ENCODE results near the gene IHH.

The IHH gene

DNA sequence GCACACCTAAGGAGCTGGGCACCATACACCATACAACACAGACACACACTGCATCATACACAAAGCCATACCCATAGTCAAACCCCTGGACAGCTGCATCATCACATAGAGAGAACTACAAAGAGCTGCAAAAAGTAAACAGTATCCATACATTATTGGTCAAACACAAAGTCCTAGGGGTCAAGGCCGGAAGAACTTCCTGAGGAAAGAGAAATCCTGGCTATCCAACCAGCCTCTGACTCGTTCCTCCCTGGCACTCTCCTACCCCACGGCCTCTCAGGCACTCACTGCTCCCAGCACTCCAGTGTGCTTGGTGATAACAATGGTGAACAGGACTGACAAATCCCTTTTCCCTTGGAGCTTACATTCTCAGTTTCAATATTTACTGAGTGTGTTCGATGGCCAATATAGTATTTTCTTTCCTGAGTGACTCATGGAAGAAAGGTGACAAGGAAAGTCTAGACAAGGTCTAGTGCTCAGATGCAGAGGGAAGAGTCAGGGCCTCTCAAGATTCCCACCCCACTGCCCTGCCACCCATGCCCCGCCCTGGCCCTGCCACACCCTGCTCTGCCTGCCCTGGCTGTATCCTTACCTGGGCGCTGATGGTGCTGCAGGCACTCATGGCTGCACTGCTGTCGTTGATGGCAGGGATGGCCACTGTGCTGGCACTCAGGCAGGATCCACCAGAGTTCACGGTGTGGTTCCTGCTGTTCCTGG lies 22.8 kb downstream of the IHH start:
- DNase-seq = no peak

DNA sequence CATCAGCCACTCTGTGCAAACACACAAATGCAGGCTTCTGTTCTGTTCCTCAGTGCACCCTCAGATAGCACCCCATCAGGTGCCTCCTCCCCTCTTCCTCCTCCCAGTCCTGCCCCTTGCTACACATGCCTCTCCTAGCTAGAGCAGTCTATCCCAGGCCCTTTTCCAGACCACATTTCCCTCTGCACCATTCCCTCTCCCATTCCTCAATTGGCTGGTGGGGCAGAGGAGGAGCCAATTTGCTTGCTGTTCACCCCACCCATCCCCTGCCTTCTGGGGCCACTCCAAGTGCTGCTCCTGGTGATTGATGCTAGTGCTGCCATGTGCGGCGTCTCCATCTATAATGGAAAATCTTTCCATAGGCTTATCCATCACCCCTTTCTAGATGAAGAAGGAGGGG lies 24.8 kb downstream of the IHH start:
- no peak for DNase-seq

DNA sequence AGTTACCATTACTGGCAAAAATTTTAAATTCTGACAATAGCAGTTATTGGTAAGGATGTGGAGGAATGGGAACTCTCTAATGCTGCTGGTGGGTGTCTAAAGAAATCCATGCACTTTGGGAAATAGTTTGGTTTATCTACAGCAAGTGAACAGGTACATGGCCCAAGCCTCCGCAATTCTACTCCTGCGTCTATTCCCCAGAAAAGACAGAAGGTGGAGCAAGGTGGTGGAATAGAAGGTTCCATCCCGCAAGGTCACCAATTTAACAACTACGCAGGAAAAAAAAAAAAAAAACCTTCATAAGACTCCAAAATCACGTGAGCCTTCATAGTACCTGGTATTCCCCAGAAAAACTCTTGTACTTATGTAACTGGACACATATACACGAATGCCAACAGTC lies 25.9 kb downstream of the IHH start:
- no peak for DNase-seq

DNA sequence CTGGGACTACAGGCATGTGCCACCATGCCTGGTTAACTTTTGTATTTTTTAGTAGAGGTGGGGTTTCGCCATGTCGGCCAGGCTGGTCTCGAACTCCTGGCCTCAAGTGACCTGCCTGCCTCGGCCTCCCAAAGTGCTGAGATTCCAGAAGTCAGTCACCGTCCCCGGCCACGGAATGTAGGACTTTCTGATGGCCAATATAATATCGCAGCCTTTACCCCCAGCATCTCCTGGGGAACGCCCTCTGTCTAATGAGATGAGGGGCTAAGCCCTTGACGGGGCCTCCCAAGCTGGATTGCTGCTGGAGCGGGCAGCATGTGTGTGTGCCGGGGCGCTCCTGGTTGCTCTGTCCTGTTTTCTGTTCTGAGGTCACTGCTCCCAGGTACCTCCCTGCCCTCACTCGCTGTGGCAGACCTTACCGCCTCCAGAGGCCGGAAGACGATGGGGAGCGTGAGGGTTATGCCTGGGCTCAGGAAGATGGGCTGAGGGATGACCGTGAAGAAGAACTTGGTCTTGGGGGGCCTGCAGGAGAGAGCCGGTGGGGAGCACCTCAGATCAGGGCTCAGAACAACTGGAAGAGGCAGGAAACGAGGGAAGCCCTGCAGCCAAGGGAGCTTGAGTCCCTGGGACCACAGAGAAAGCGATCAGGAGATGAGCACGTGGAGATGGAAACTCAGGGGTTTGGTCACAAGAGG lies 28.5 kb downstream of the IHH start:
- DNase-seq = no peak

DNA sequence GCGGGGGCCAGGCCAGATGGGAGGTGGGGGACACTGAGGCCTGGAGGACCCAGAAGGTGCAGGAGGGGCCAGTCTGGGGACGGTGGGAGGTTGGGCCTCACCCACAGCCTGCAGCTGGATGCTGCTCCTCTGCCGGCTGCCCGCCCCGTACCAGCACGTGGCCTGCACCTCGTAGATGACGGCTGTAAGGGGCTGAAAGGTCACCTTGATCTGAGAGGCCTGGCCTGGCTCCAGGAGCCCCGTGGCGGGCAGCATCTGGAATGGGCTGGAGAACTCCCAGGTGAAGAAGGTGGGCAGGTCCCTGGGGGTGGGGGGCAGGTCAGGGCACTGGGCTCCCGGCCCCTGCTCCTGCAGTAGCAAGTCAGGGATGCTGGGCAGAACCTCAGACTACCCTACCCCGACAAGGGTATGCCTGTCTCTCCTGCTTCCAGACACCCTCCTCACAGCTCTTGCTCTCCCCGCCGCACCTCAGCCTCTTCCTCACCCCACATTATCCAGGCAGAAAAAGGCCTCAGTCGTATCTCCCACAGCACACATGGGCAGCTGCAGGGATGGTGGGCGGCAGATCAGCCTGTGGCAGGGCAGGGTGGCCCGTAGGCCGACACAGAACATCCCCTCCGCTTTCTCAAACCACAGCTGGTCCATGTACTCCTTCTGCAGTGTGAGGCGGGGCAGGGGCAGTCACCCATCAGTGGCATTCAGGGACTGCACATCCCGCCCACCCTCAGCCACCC lies 29.5 kb downstream of the IHH start:
- no peak for DNase-seq

DNA sequence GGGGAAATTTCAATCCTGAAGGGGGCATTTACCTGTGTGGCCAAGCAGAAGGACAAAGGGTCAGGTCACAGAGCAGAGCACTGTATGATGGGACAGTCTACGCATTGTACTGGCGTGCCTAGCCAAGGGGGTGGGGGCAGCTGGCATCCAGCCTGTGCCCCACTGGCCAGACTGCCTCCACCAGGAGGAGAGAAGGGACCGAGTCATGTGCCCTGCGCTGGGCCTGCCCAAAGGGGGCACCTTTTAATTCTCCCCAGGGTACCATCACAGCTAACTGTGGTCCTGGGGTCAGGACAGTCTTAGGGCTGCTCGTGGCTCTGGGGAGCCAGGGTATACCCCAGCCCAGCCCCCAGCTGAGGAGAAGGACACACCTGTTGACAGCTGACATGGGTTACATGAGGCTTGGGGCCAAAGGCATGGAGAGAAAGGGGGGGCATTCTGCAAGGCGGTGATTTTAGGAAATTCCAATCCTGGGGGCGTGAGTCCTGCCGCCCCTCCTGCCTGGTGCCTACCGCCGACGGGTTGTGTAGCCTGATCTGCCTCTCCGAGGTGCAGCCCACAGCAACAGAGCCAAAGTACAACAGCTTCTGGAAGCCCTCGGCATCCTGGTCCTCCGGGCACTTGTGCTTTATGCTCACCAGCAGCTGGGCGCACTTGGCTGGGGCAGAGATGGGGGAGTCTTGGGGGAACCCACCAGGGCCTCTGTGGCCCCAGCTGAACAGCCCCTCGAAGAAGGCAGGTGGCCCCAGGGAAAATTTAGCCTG lies 30.4 kb downstream of the IHH start:
- no peak for DNase-seq

DNA sequence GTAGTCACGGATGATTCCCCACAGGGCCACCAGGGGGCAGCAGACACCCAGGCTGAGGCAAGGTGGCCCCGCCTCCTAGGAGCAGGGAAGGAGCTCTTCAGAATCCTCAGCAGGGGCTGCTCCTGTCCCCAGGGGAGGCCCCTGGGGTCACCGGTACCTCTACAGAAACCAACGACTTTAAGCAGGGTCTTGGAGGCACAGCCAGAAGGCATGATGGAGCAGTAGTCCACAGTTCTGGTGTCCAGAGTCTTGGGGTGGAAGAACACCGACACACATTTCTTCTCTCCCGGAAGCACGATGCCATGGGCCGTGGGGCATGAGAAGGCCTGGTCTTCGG lies 30.9 kb downstream of the IHH start:
- DNase-seq = peak; percentile 78

DNA sequence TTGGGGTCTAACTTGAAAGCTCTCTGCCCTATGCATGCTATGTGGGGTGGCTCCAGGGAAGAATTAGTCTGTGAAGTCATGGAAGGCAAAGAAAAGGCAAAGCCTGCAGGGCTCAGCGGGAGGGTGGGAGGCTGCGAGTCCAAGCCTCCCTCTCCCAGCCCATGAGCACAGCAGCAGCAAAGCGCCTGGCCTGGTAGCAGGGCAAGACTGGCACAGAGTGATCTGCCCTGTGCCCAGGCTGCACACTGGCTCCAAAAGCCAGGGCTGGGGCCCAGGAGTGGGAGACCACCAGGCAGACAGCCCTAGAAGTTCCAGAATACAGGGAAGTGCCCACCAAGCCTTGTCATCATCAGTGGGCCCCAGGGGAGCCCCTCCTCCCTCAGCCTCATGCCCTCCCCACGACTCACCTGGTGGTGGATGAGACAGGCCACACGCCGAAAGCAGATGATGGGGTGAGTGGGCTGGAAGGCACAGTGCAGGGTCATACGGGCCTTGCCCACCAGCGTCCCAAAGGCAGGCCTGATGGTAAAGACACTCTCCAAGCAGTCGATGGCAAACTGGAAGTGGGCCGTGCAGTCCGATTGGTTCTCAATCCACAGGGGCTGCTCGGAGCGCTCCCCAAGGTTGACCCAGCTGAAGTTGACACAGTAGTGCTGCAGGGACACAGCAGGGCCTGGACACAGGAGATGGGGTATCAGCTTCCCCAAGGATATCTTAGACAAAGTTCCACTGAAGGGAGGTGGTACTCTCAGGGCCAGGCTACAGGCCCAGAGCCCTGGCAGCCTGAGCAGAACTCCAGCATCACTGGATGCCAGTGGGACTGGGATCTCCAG lies 31.5 kb downstream of the IHH start:
- DNase-seq = no peak

DNA sequence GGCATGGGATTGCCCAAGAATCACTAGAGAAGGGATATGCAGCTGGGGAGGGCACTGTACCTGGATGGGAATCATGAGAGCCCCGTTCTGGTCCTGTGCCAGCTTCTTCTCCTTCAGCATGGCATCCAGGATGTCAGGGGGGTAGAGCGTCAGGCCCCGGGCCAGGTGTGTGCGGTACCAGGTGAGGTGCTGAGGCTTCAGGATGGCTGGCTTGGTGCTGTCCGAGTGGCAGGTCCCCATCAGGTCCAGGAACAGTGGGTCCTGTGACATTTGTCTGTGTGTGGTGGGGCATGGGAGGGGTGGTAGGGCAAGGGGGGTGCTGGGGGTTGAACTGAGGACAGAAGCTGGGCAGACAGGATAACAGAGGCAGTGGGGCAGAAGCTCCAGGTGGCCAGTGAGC lies 32.6 kb downstream of the IHH start:
- DNase-seq = no peak

DNA sequence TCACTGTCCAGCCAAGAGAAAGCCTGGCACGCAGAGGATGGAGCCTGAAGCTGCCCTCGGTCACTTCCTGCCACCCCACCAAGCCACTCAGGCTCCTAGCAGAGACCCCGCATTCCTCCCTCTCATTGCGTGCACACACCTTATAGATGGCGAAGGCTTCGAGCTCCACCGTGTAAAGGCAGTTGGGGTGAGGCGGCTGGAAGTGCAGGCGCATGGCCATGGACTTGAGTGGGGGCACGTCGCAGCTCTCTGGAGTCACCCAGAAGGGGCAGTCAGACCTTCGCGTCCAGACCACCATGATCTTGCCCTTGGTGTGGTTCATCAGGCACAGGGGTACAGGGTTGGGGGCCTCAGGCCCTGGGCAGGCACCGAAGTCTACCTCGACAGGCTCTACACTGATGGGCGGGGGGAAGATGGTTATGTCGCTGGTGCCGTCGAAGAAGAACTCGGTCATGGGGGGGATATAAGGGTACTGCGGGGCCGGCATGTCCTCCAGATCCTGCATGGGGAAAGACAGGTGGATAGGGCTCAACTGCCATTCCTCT lies 33.1 kb downstream of the IHH start:
- DNase-seq = no peak

DNA sequence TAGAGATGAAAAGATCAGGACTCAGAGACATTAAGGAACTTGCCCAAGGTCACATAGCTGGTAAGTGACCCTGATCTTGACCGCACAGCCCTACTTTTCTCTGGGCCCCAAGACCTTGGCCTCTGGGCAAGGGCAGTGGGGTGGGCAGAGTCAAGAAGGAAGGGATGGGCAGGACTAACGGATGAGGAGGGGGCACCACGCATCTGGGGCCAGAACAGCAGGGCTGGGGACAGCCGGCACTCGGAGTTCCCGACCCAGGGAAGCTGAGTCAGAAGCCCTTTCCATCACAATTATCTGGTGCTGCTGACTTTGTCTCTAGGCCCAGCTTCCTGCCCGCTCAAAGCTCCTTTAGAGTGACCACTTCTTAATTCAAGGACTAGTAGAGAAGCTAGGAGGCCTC lies 33.8 kb downstream of the IHH start:
- DNase-seq = no peak

DNA sequence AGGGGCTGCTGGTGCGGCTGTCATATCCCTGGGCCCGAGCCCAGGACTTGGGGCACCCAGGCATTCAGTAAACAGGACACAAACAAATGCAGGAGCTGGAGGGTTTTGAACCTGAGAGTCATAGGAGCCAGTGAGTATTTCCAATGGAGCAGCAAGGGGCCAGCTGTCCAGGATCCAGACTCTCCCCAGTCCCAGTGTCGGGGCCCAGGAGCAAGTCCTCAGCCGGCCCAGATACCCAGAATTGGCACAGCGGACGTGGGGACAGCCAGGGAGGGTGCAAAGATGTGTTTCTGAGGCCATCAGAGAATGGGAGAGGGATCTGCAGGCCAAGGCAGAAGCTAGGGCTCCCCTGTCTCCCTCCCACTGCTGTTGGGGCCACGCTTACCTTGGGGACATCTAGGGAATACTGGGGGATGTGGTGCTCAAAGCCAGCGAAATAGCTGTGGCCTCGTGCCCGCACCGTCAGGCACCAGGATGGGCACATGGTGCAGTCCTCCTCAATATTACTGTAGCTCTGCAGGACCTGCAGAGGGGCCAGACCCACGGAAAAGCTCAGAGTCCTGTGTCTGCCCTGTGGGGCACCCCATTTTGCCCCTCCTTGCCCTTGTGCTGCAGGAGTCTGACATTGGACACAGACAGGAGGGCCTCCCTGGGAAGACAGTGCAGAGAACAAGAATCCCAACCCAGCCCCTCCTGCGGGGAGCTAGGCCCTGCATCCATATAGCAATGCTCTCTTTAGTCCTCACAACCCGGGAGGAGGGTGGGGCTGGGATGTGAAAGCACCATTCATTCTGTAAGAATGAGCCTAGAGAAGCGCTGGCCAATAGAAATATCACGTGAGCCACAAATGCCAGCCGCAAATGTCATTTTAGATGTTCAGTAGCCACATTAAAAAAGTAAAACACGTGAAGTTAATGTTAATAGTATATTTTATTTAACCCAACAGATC lies 34.8 kb downstream of the IHH start:
- no peak for DNase-seq

DNA sequence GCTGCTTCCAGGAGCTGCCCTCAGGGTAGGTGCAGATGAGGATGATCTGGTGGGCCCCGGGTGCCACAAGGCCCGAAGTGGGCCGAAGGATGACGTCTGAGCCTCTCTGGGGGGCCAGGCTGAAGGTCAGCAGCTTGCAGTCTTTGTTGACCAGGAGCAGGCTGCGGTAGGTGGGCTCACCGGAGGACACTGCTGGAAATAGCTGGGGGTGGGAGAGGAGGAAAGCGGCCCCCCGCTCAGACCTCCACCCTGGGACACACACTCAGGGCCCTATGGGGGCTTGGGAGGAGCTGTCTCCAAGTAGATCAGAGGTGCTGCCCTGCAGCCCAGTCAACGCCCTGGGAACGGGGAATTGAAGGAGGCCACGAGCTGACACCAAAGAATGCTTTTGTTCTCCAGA lies 36.7 kb downstream of the IHH start:
- no peak for DNase-seq

DNA sequence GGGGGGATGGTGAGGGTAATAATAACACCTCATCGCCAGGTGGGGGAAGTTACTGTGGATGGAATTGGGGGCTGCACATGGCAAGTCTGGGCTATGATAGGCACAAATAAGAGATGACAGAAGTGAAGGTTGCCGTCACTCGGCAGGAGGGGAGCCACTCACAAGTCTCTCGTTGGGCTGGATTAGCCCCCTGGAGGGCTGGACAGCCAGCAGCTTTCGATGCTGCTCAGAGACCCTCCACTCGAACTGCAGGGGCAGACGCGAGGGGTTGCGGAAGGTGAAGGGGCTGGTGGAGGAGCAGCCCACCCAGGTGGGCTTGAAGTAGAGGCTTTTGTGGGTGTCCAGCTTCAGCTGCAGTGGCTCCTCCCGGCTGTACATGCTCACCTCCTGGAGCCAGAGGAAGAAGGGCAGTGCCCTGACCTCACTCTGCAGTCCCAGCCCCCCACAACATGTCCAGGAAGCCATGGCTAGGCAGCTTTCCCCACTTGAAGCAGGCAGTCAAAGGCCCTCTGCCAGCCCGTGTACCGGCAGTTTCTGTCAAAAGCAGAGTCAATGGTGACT lies 37.6 kb downstream of the IHH start:
- DNase-seq = no peak

DNA sequence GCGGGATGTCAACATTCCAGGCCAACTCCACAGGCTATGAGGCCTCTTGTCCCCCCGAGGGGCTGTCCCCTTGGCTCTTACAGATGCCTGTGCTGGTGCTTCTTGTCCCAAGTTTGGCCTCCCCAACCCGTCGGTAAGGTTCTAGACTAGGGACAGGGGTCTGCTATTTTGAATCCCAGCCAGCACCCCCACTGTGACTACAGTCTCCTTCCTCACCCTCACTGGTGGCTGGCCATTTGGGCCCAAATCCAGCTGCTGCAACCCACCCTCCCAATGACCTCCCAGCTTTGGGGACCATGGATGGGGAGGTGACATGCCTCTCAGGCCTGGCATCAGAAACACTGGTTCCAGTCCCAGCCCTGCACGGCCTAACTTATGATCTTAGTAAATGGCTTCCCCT lies 38.1 kb downstream of the IHH start:
- no peak for DNase-seq

DNA sequence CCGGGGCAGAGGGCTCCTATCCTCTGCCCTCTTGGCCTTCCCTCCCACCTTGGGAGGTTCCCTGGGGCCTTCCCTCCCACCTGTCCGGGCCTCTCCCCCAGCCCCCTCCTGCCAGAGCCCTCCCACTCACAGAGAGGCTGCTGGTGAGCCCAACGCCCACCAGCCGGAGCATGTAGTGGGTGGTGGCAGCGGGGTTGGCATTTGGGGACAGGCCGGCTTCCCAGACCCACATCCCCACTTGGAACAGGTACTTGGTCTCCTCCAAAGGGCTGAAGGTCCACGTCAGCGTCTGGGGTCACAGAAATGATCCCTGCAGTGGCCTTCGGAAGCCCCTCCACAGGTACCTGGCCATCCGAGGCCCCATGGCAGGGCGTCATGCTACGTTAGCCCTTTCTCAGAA lies 38.7 kb downstream of the IHH start:
- no peak for DNase-seq

DNA sequence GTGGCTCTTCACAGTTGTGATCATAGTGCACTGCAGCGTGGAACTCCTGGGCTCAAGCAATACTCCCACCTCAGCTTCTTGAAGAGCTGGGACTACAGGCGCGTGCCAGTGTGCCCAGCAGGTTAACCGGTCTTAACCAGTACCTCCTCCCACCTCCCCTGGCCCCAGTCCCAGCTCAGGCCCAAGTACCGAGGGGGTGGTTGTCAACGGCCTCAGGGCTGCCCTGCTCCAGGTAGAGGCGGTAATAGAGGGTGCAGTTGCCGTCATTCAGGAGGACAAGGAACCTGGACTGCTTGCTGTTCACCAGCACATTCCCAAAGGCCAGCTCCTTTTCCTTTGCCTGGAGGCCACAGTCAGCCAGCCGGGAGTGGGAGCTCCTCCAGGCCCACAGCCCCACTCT lies 39.1 kb downstream of the IHH start:
- DNase-seq = no peak

DNA sequence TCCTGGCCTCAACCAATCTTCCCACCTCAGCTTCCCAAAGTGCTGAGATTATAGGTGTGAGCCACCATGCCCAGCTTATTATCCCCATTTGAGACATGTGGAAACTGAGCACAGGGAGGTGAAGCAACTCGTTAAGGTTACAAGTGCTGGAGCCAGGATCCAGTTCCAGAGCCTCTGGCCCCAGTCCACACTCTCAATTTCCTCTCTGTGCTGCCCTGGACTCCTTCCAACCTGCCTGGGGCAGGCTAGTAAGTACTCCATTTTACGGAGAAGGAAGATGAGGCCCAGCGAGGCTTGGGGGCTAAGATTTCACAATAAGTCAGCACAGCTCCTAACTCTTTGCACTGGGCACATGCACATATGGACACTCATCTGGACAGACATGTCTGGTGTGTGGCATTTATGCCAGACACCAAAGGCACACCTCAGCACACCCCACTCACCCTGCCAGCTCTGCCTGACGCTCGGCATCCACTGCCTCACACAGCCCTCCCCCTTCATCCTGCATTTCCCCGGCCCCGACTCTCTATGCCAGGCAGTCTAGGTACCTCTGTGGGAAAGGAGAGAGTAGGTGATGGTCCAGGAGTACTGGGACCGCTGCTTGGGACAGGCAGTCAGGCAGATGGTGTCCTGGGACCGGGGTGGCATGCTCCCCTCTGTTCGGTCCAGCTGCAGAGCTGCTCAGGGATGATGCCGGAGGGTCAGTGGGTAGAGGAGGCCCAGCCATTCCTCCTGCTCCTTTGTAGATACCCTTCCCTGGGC lies 39.9 kb downstream of the IHH start:
- DNase-seq = no peak

DNA sequence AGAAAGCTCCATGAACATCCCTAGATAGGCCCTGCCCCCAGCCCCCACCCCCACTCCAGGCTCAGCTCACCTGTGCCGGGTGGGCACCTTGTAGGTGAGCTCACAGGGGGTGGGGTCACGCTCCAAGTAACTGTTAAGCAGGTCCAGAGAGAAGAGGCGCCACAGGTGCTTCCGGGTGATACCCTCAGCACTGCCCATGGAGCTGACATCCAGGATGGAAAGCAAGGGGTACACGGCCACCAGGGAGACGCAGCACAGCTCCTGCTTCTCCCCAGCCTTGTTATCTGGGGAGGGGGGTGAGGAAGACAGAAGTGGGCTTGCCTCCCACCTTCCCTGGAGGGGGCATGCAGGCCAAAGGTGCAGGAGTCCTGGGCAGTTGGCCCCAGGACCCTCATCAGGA lies 41.3 kb downstream of the IHH start:
- no peak for DNase-seq

DNA sequence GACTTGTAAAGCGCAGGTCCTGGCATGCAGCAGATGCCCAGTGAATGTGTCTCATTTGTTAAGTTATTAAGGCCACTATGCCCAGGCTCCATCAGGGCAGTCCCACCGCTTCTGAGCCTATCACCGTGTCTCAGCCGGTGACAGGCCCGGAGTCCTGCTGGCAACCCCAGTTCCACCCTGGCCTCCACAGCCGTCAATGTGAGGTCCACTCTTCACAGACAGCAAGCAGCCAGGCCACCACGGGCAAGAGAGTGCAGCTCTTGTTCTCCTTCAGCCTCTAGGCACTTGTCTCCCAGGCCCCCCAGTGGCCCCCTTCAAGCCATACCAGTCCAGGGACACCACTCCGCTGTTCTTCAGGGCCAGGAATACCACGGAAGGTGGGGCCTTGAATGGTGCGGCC lies 42.0 kb downstream of the IHH start:
- no peak for DNase-seq
